Astrocyte of the spinal cord (primary cell): ENCODE data around the gene PTGIR.
A peak's percentile ranks its signal among the peaks of the same experiment; 100 is the strongest.

Experiments
- DNase-seq: peaks from one replicate; pipeline ENCODE4 v3.0.0; 2011; ENCODE audit warnings: low read depth, low spot score
- H3K4me3 ChIP-seq: 2 replicates; pipeline ENCODE4 v1.5.1; 2011; ENCODE audit warnings: low read depth, mild to moderate bottlenecking, low read length, moderate library complexity
- CTCF ChIP-seq: IDR thresholded peaks from 2 replicates; pipeline ENCODE4 v1.5.1; 2012; ENCODE audit warnings: low read depth, mild to moderate bottlenecking, low read length, inconsistent platforms
- in situ Hi-C: cut with HindIII; loops from 2 replicates; pipeline ENCODE4 v1.10.0; 2017; ENCODE audit warnings: low sequenced_read_pairs

Gene PTGIR

GRCh38 chr19:46624958-46625661 lies at the start of gene PTGIR:
TSS of gene PTGIR (minus strand) at chr19:46625089. CDS start at chr19:46624225, 864 bp downstream.
- DNase-seq = peak; percentile 33
- in situ Hi-C loops = no loop called here
- no peak within 1 kb of the TSS for H3K4me3 ChIP-seq
- no peak for TF ChIP-seq CTCF

- no peak for TF ChIP-seq CTCF
- in situ Hi-C loops = no loop called here
- no peak for DNase-seq
These were observed 45.9 kb upstream of the PTGIR start for GRCh38 chr19:46670813-46671212.

GRCh38 chr19:46668662-46669061 lies 43.8 kb upstream of the PTGIR start:
- no peak overlapping the region for H3K4me3 ChIP-seq
- TF ChIP-seq CTCF = no peak
- no peak for DNase-seq
- in situ Hi-C loops = no loop called here

More at GRCh38 chr19:46670813-46671212, 45.9 kb upstream of the PTGIR start:
- no peak overlapping the region for H3K4me3 ChIP-seq

- TF ChIP-seq CTCF = no peak
- in situ Hi-C loops = no loop called here
- no peak overlapping the region for H3K4me3 ChIP-seq
- DNase-seq = no peak
These were observed 40.2 kb upstream of the PTGIR start for GRCh38 chr19:46665072-46665471.

GRCh38 chr19:46661735-46662592 lies 37.1 kb upstream of the PTGIR start:
- in situ Hi-C loops = no loop called here
- peak; percentile 91 for DNase-seq
- TF ChIP-seq CTCF = peak; percentile 96
- peak overlapping the region; percentile 43 for H3K4me3 ChIP-seq

- H3K4me3 ChIP-seq = peak within 1 kb of the TSS; percentile 43
- in situ Hi-C loops = no loop called here
- peak; percentile 100 for DNase-seq
- TF ChIP-seq CTCF = no peak
These were observed 36.3 kb upstream of the PTGIR start, which contains the start of gene DACT3 for GRCh38 chr19:46661020-46661731. TSS of gene DACT3 (minus strand) at chr19:46661182. CDS start at chr19:46661064, 118 bp downstream.
